B cell (primary cell): ENCODE measurements around the gene CR1. TPM values are rescaled to one million over a fixed set of nuclear protein-coding genes. Genes with fewer than 3 reads are reported as not detected.

Experiments
- ATAC-seq: fragments of 200-7000 bp; cut with Tn5 transposase; one replicate; pipeline ENCODE4 v1.10.0; 2021; ENCODE audit warnings: low read depth, mild to moderate bottlenecking, moderate number of reproducible peaks, moderate library complexity
- CTCF ChIA-PET: fragments of 350-600 bp; sonication (Branson Sonifier 250); formaldehyde crosslinking; loops from one replicate; lab custom pipeline; 2021; ENCODE audit warnings: antibody characterized with exemption, inconsistent platforms; lab: Charles Lee
- POLR2A ChIA-PET: fragments of 350-600 bp; sonication (Branson Sonifier 250); formaldehyde crosslinking; loops from one replicate; lab custom pipeline; 2021; ENCODE audit warnings: antibody characterized with exemption; lab: Charles Lee
- DNase-seq: peaks from one replicate; pipeline ENCODE4 v3.0.0; 2013
- H2AFZ ChIP-seq: 2 replicates; pipeline ENCODE4 v1.6.1; 2012; ENCODE audit warnings: mild to moderate bottlenecking, low read depth, low read length; ENCODE audit not compliant: insufficient read depth, poor library complexity, severe bottlenecking
- H3K27ac ChIP-seq, 2 donors: 1 replicate in 1 of 2; 2 replicates in 1 of 2; pipeline ENCODE4 v1.5.1; 2012 to 2013; ENCODE audit warnings: low read length in 2 of 2, mild to moderate bottlenecking in 2 of 2, moderate library complexity in 1 of 2
- H3K27me3 ChIP-seq, 4 experiments: fragments of 200-600 bp in 1 of 4; sonication (generic) in 1 of 4; replicated peaks in 1 of 4; 1 replicate in 2 of 4; 2 replicates in 2 of 4; pipeline versions ENCODE4 v1.6.1 to v1.7.0; 2013 to 2016; ENCODE audit warnings: low read length in 3 of 4, mild to moderate bottlenecking in 2 of 4, mixed read lengths in 1 of 4, moderate library complexity in 1 of 4; ENCODE audit not compliant: insufficient read depth in 4 of 4, control insufficient read depth in 3 of 4; ENCODE audit errors: control extremely low read depth in 1 of 4
- H3K36me3 ChIP-seq, 2 experiments: replicated peaks in 1 of 2; 1 replicate in 1 of 2; 2 replicates in 1 of 2; pipeline versions ENCODE4 v1.6.1 to v1.7.1; 2013; ENCODE audit warnings: low read length in 1 of 2; ENCODE audit not compliant: insufficient read depth in 2 of 2, control insufficient read depth in 1 of 2; ENCODE audit errors: control extremely low read depth in 1 of 2, extremely low read depth in 1 of 2
- H3K4me1 ChIP-seq, 2 donors: fragments of 200-600 bp in 1 of 2; sonication (generic) in 1 of 2; 1 replicate in 1 of 2; 2 replicates in 1 of 2; pipeline versions ENCODE4 v1.5.1 to v1.6.1; 2013 to 2017; ENCODE audit warnings: low read length in 2 of 2; ENCODE audit not compliant: control insufficient read depth in 2 of 2, insufficient read depth in 2 of 2
- H3K4me2 ChIP-seq: replicated peaks from 2 replicates; pipeline ENCODE3; 2012; ENCODE audit warnings: mild to moderate bottlenecking, low read depth, low read length; ENCODE audit not compliant: poor library complexity, severe bottlenecking
- H3K4me3 ChIP-seq, 5 experiments: fragments of 200-600 bp in 1 of 5; sonication (generic) in 1 of 5; 1 replicate in 3 of 5; 2 replicates in 2 of 5; pipeline versions ENCODE4 v1.5.1 to v1.7.0; 2011 to 2016; ENCODE audit warnings: low read length in 4 of 5, mild to moderate bottlenecking in 4 of 5, low read depth in 2 of 5, control low read depth in 1 of 5, moderate library complexity in 1 of 5; ENCODE audit not compliant: insufficient read depth in 1 of 5; ENCODE audit errors: control extremely low read depth in 1 of 5, extremely low read depth in 1 of 5
- H3K79me2 ChIP-seq: fragments of 200-600 bp; sonication (generic); one replicate; pipeline ENCODE4 v1.6.0; 2016; ENCODE audit warnings: low read length; ENCODE audit not compliant: control insufficient read depth, insufficient read depth
- H3K9ac ChIP-seq: fragments of 200-600 bp; sonication (generic); 2 replicates; pipeline ENCODE4 v1.6.1; 2017; ENCODE audit warnings: mild to moderate bottlenecking, low read length, moderate library complexity
- H3K9me3 ChIP-seq, 3 donors: one replicate each; pipeline versions ENCODE4 v1.6.1 to v1.7.1; 2013; ENCODE audit warnings: low read length in 2 of 3; ENCODE audit not compliant: control insufficient read depth in 2 of 3, insufficient read depth in 1 of 3; ENCODE audit errors: control extremely low read depth in 1 of 3
- H4K20me1 ChIP-seq: 2 replicates; pipeline ENCODE4 v1.6.0; 2012; ENCODE audit warnings: mild to moderate bottlenecking, low read length; ENCODE audit not compliant: insufficient read depth, control insufficient read depth, poor library complexity, severe bottlenecking
- H3K27ac Mint-ChIP-seq: one replicate; pipeline ENCODE4 v1.8.0; 2021; ENCODE audit warnings: mixed read lengths
- H3K27me3 Mint-ChIP-seq: one replicate; pipeline ENCODE4 v1.8.0; 2021; ENCODE audit warnings: mixed read lengths
- H3K4me1 Mint-ChIP-seq: one replicate; pipeline ENCODE4 v1.8.0; 2021; ENCODE audit warnings: mixed read lengths
- H3K4me3 Mint-ChIP-seq: one replicate; pipeline ENCODE4 v1.8.0; 2021; ENCODE audit warnings: mixed read lengths
- H3K9me3 Mint-ChIP-seq: one replicate; pipeline ENCODE4 v1.8.0; 2022; ENCODE audit warnings: mixed read lengths; ENCODE audit not compliant: insufficient read depth
- EZH2 ChIP-seq: IDR thresholded peaks from 2 replicates; pipeline ENCODE4 v1.6.1; 2012; ENCODE audit warnings: borderline replicate concordance, low read depth, mild to moderate bottlenecking, moderate library complexity, low read length; ENCODE audit not compliant: insufficient read depth, poor library complexity, severe bottlenecking
- WGBS: methylation state at CpG from one replicate; pipeline ENCODE4 v1.1.5; 2013; ENCODE audit warnings: missing lambda C conversion rate; ENCODE audit not compliant: insufficient coverage; 5-methylcytosine and 5-hydroxymethylcytosine counted together
- intact Hi-C: fragments of 100-400 bp; cut with micrococcal nuclease; formaldehyde crosslinking; loops from one replicate; pipeline ENCODE4 v1.10.0; 2022
- polyA plus RNA-seq: library from polyadenylated mRNA; depleted of rRNA; stranded (reverse); fragments of >200 nt; gene quantifications from 2 replicates; pipeline ENCODE4 v1.2.3, GENCODE V29; 2012
- total RNA-seq, 2 donors: library from RNA; stranded (reverse); fragments of 120-200 nt in 1 of 2; gene quantifications; 1 replicate in 1 of 2; 2 replicates in 1 of 2; pipeline versions ENCODE4 v1.2.3 to v1.2.4, GENCODE V29; 2013 to 2022
- TF ChIP-seq, protein P1 (sequence below): fragments of 200-600 bp; IDR thresholded peaks from one replicate; pipeline ENCODE4 v1.8.0; 2022; ENCODE audit warnings: antibody characterized with exemption, mild to moderate bottlenecking

CR1 gene
- total and polyA plus RNA-seq, 2 donors (not counting 1 experiment from before 2014, with no cell fraction given), result 26.4 to 36.7 TPM

GRCh38 chr1:207459008-207459407, 36.9 kb upstream of the CR1 start:
- no peak overlapping the region for H3K4me3 Mint-ChIP-seq
- Histone ChIP-seq H3K79me2 (peaks cover 98% of the 10 kb centered on the region), H3K4me3 (no peak overlapping the region), H3K36me3 (peaks cover 0 to 12% of the 10 kb centered on the region in 2 experiments), H3K4me2 (peak overlapping the region; percentile 89), H2AFZ (no peak overlapping the region), H3K27ac (peak overlapping the region in 1 of 2 donors; percentile 82), H4K20me1 (no peaks in the 10 kb centered on the region), H3K9me3 (no peaks in the 10 kb centered on the region), H3K4me1 (peaks cover 68 to 82% of the 10 kb centered on the region in 2 donors), H3K27me3 (no peaks in the 10 kb centered on the region), H3K9ac (no peak overlapping the region)
- 60% methylated on average over 1 of the region's 2 CpGs for WGBS
- CTCF ChIA-PET, result no interaction called here
- peak; percentile 40 for DNase-seq
- no peaks in the 10 kb centered on the region for H3K9me3 Mint-ChIP-seq
- no peak overlapping the region for H3K27ac Mint-ChIP-seq
- intact Hi-C loops, result no loop called here
- H3K4me1 Mint-ChIP-seq, result peaks cover 57% of the 10 kb centered on the region
- H3K27me3 Mint-ChIP-seq, result no peaks in the 10 kb centered on the region
- POLR2A ChIA-PET, result no interaction called here
- TF ChIP-seq, protein P1, sequence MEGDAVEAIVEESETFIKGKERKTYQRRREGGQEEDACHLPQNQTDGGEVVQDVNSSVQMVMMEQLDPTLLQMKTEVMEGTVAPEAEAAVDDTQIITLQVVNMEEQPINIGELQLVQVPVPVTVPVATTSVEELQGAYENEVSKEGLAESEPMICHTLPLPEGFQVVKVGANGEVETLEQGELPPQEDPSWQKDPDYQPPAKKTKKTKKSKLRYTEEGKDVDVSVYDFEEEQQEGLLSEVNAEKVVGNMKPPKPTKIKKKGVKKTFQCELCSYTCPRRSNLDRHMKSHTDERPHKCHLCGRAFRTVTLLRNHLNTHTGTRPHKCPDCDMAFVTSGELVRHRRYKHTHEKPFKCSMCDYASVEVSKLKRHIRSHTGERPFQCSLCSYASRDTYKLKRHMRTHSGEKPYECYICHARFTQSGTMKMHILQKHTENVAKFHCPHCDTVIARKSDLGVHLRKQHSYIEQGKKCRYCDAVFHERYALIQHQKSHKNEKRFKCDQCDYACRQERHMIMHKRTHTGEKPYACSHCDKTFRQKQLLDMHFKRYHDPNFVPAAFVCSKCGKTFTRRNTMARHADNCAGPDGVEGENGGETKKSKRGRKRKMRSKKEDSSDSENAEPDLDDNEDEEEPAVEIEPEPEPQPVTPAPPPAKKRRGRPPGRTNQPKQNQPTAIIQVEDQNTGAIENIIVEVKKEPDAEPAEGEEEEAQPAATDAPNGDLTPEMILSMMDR, result no peak
- no peak for TF ChIP-seq EZH2
- ATAC-seq, result no peak

DNA sequence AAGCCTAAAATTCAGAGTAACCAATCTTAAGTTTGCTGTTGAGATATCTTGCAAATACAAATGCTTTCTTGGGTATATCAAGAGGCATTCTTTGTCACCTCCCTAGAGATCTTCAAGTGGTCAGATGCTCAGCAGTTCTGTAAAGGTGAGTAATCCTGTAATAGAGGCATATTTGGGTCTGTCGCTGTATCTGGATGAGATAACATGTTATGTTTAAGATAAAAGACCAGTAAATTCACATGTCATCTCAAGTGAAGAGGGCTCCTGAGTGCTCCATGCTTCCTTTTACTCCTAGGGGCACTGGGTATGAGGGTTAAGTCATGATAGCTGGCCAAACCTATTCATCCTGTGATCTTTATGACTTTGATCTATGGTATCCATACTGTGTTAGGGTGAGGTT, 34.3 kb upstream of the CR1 start:
- Histone ChIP-seq H3K27me3 (no peaks in the 10 kb centered on the region), H3K4me2 (peak overlapping the region; percentile 13), H3K36me3 (peaks cover 0 to 19% of the 10 kb centered on the region in 2 experiments), H3K27ac (peak overlapping the region in 1 of 2 donors; percentile 59), H2AFZ (no peak overlapping the region), H3K9me3 (no peaks in the 10 kb centered on the region), H4K20me1 (no peaks in the 10 kb centered on the region), H3K4me3 (no peak overlapping the region), H3K79me2 (peaks cover 98% of the 10 kb centered on the region), H3K4me1 (peaks cover 53 to 73% of the 10 kb centered on the region in 2 donors), H3K9ac (no peak overlapping the region)
- DNase-seq (no peak), ATAC-seq (no peak)
- TF ChIP-seq, protein P1, result no peak
- no peak for TF ChIP-seq EZH2
- WGBS, result no CpG with 5 or more reads among the region's 1 CpG
- intact Hi-C loops, result no loop called here
- ChIA-PET CTCF (interaction anchor here (0.5 to 2.3 kb wide), 3 partner anchors 14 to 57 kb away, joined by 3 to 8 read pairs (median 3); no protein-coding TSS in a partner anchor), POLR2A (no interaction called here)
- H3K27me3 Mint-ChIP-seq, result no peaks in the 10 kb centered on the region
- no peaks in the 10 kb centered on the region for H3K9me3 Mint-ChIP-seq
- peak overlapping the region; percentile 10 for H3K4me3 Mint-ChIP-seq
- peak overlapping the region; percentile 32 for H3K27ac Mint-ChIP-seq
- peaks cover 56% of the 10 kb centered on the region for H3K4me1 Mint-ChIP-seq
